Measurements from ENCODE around the gene SNED1. TPM values are rescaled to one million over a fixed set of nuclear protein-coding genes. Genes with fewer than 3 reads are reported as not detected.

The SNED1 gene
- total RNA-seq, 1 experiment from 2014 or later = 3.2 TPM

GRCh38 chr2:240967681-240968621 lies 30.5 kb upstream of the SNED1 start:
- CTCF ChIA-PET = interaction anchor here (2.0 to 2.4 kb wide), 2 partner anchors 16 to 53 kb away, joined by 4 to 11 read pairs; no protein-coding TSS in a partner anchor
- no peak for DNase-seq (ENCODE audit: low spot score)
- H3K4me1 Mint-ChIP-seq = no peaks in the 10 kb centered on the region

More at GRCh38 chr2:240967681-240968621, 30.5 kb upstream of the SNED1 start:
- no peak for TF ChIP-seq NFE2L1 (CRISPR knock-in tag; IDR thresholded peaks at IDR 0.05)
- TF ChIP-seq ZNF281 (CRISPR knock-in tag; IDR thresholded peaks at IDR 0.05) = no peak
- TF ChIP-seq ZNF425 (CRISPR knock-in tag; conservative IDR thresholded peaks at IDR 0.05) = no peak
- TF ChIP-seq ZNF423 (CRISPR knock-in tag; IDR thresholded peaks at IDR 0.05) = no peak
- TF ChIP-seq NR2C2 (CRISPR knock-in tag; IDR thresholded peaks at IDR 0.05) = no peak
- TF ChIP-seq NFATC4 (CRISPR knock-in tag; IDR thresholded peaks at IDR 0.05) = no peak
- TF ChIP-seq CREB1 (CRISPR knock-in tag; IDR thresholded peaks at IDR 0.05) = no peak
- no peak for TF ChIP-seq GABPB1 (CRISPR knock-in tag; IDR thresholded peaks at IDR 0.05)
- no peak for TF ChIP-seq CREM (CRISPR knock-in tag; IDR thresholded peaks at IDR 0.05)
- no peak for TF ChIP-seq TEAD4 (CRISPR knock-in tag; IDR thresholded peaks at IDR 0.05)
- no peak for TF ChIP-seq E2F1 (CRISPR knock-in tag; IDR thresholded peaks at IDR 0.05)
- TF ChIP-seq ERG (CRISPR knock-in tag; IDR thresholded peaks at IDR 0.05) = no peak
- TF ChIP-seq JUN (CRISPR knock-in tag; IDR thresholded peaks at IDR 0.05) = no peak
- no peak for TF ChIP-seq ZMAT4 (CRISPR knock-in tag; IDR thresholded peaks at IDR 0.05)
- no peak for TF ChIP-seq RELA (CRISPR knock-in tag; IDR thresholded peaks at IDR 0.05; ENCODE audit: borderline replicate concordance)
- no peak for TF ChIP-seq SMAD4 (CRISPR knock-in tag; IDR thresholded peaks at IDR 0.05)
- Mint-ChIP-seq H3K9me3 (no peaks in the 10 kb centered on the region), H3K4me3 (no peak overlapping the region), H3K36me3 (no peaks in the 10 kb centered on the region), H3K27ac (no peak overlapping the region), H3K27me3 (ENCODE audit: low read depth) (no peaks in the 10 kb centered on the region)
- POLR2A ChIA-PET = no interaction called here
- ATAC-seq = no peak
